ENCODE measurements around the gene OSGIN1.

GRCh38 chr16:83917152-83918120, 35.6 kb upstream of the OSGIN1 start:
- TF ChIP-seq CTCF (IDR thresholded peaks at IDR 0.05; ENCODE audit: insufficient read depth, low read length): no peak
- no peak for TF ChIP-seq POLR2AphosphoS5 (IDR thresholded peaks at IDR 0.05; ENCODE audit: low read depth)
- TF ChIP-seq GABPA (IDR thresholded peaks at IDR 0.05; ENCODE audit: low read depth): no peak
- TF ChIP-seq REST (IDR thresholded peaks at IDR 0.05; ENCODE audit: insufficient replicate concordance, low read depth): no peak
- no peak for TF ChIP-seq SPI1 (IDR thresholded peaks at IDR 0.05; ENCODE audit: borderline replicate concordance, low read depth)
